ENCODE data around the gene RPRML.
"Not testable (repeated sequence)": the region's sequence is repeated elsewhere in the genome, so short reads cannot be mapped to it uniquely, and the experiment has no call there.

The RPRML gene

DNA sequence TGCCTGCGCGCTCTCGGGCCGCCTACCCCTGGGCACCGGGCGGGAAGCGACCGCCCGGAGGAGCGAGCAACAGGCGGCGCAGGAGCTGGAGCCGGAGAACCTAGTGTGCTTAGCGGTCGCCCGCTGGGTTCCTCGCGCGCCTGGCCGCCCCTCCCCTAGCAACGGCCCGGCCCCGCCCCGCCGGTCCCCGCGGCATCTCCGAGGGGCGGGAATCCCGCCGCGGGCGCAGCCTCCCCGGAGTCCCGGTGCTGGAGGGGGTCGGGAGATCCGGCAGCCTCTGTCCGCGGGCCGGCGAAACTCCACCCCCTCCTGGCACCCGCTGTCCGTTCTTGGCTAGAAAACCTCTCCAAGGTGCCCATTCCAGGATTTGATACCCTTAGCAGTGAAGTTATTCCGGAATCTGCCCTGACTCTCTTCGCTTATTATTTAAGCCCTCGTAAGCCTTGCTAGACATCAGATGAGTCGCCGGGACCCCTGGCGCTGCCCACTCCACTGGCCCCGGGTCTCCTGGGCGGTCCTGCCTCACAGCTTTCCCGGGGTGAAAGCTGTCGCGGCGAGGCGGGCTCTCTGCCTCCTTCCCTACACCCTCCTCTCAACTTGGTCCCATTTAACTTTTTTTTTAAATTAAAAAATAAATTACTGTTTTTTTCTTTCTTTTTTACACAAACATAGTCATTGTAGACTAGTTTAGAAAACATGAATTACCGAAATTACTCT lies at the start of gene RPRML:
Gene RPRML, minus strand, starts transcription at position 107 of the 717 bp plus-strand sequence. CDS start 246 bp downstream, outside the sequence.
- peak; percentile 41 for DNase-seq

DNA sequence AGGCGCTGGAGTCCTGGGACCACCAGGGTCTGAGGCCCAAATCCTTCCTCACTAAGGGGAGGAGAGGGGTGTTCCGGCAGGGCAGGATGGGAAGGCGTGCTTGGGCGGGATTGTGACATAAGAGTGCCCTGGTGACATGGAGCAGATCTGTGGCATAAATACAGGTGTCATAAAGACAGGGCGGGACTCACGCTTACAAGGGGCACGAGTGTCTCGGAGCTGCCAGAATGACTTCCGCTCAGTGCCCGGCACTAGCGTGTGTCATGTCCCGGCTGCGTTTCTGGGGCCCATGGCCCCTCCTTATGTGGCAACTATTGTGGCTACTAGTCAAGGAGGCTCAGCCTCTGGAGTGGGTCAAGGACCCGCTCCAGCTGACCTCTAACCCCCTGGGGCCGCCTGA lies 37.9 kb upstream of the RPRML start:
- not testable (repeated sequence) for DNase-seq

DNA sequence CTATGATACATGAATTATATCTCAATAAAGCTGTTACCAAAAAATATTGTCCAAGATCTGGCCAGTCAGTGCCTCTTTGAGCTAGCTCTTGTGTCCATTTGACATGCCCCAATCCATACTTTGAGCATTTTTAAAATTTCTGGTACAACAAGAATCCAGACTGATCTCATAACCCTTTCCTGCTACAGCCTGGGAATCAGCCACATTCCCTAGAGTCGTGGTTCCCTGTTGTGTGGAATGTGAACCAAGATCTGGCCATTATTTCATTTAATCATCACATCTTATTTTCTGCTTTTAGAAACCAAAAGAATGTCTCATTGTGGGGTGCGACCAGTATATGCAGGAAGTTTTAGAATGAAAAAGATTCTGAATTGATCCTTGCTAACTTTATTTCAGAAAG lies 34.3 kb upstream of the RPRML start:
- no peak for DNase-seq

DNA sequence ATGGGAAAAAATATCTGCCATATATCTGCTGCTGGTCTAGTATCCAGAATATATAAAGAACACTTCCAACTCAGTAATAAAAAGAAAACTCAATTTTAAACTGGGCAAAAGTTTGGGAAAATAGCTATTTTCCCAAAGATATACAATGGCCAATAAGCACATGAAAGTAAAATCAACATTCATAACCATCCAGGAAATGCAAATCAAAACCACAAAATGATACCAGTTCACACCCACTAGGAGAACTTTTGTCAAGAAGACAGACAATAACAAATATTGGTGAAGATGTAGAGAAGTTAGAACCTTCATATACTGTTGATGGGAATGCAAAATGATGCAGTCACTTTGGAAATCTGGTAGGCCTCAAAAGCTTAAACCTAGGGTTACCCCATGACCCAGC lies 33.4 kb upstream of the RPRML start:
- DNase-seq = no peak

DNA sequence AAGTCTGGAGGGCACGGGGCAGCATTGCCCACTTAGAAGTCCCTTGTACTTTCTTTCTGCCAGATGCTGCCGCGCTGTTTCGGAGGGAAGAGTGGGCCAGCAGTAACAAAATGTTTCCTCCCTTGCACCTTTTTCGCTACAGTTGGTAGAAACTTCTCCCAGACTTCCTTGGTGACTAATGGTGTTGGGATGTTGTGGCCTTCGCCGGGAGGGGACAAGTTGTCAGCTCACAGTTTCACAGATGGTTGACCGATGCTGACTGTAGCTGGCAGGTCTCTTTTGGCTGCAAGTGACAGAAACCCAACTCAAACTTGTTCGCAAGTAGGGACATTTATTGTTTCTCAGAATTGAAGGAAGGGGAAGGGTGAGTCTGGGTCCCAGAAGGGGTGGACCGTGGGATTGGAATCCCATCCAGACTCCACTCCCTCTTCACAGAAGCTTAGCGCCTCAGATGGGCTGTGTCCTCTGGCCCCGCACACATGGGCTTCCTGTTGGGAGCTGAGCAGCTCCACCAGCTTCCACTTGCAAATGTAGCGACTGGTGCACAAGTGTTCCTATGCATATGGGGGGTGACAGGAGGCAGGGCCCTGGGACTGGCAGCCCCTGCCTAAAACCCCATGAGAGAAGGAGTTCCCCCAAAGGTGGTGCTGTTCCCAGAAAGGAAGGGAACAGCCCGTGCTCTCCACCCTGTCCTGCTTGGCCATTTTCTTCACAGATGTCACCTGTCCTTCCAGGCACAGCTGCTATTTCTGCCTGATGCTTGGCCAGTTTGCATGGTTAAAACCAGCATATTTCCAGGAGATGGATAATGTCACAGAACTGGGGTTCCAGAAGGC lies 30.9 kb upstream of the RPRML start:
- DNase-seq = no peak

DNA sequence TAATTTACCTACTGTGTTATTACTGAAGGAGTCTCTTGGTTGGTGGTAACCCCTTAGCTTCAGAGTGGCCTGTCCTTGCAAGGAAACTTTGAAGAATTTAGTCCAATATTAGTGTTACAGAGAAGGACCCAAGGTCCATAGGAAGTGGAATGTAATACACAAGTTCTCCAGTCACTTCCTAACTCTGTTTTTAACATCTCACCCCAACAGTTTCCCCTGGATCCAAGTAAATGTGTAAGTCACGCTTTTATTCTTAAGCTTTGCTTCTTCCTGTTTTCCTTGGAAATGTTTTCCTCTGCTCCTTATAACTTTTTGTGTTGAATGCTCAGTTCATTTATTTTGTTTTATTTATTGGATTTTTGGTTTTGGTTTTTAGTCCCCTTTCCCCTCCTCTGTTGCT lies 25.9 kb upstream of the RPRML start:
- DNase-seq = no peak

DNA sequence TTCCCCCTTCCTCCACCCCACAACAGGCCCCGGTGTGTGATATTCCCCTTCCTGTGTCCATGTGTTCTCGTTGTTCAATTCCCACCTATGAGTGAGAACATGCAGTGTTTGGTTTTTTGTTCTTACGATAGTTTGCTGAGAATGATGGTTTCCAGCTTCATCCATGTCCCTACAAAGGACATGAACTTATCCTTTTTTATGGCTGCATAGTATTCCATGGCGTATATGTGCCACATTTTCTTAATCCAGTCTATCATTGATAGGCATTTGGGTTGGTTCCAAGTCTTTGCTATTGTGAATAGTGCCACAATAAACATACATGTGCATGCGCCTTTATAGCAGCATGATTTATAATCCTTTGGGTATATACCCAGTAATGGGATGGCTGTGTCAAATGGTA lies 24.8 kb upstream of the RPRML start:
- not testable (repeated sequence) for DNase-seq

DNA sequence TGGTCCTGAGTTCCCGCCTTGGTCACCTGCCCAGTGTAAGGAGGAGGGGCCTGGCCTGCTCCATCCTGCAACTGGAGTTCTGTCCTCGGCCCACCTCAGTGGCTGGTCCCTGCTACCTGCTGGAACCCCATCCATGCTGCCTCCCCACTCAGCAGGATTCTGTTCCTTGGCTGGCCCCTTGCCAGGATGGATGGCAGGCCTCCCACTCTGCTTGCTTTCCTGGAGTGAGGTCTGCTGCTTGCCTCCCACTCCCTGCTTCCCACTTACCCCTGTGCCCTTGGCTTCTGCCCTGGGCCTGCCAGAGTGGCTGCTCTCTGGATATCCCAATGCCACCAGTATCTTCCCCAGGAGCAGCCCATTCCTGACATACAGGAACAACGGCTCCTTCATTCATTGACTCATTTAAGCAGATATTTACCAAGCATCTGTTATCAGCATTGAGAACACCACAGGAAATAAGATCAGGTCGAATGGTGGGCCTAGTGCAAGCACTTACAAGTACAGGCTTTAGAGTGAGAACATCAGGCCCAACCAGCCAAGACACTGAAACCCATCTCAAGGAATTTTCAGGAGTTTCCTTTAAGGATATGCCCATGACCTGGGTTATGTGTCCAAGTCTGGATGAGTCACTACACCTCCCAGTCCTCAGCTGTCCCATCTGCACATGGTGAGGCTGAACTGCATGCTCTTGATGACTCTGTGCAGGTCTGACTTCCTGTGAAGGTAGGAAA lies 17.0 kb upstream of the RPRML start:
- DNase-seq = no peak

DNA sequence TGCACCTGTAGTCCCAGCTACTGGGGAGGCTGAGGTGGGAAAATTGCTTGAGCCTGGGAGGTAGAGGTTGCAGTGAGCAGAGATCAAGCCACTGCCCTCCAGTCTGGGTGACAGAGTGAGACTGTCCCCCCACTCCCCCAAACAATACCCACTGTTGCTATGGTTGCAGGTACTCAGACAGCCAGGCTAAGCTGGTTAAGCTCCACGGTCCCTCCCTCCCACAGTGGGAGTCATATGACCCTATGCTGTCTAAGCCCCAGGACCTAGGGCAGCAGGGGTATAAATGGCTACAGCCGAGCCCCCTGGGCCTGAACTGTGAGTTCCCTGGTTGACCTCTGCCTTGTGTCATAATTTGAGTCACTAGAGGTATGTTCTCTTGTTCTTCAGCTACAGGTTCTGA lies 15.9 kb upstream of the RPRML start:
- DNase-seq = no peak

DNA sequence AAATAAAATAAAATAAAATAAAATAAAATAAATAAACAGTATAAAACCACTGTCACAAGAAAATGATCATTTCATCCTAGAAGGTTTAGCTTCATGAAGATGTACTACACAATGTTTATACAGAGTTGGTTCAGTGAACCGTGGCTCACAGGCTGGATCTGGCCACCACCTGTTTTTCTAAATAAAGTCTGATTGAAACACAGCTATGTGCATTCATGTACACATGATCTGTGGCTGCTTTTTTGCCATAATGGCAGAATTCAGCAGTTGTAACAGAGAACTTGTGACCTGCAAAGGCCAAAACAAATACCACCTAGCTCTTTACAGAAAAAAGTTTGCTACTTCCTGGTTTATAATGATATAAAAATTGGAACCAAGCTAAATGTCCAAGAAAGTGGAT lies 12.6 kb upstream of the RPRML start:
- DNase-seq = no peak

DNA sequence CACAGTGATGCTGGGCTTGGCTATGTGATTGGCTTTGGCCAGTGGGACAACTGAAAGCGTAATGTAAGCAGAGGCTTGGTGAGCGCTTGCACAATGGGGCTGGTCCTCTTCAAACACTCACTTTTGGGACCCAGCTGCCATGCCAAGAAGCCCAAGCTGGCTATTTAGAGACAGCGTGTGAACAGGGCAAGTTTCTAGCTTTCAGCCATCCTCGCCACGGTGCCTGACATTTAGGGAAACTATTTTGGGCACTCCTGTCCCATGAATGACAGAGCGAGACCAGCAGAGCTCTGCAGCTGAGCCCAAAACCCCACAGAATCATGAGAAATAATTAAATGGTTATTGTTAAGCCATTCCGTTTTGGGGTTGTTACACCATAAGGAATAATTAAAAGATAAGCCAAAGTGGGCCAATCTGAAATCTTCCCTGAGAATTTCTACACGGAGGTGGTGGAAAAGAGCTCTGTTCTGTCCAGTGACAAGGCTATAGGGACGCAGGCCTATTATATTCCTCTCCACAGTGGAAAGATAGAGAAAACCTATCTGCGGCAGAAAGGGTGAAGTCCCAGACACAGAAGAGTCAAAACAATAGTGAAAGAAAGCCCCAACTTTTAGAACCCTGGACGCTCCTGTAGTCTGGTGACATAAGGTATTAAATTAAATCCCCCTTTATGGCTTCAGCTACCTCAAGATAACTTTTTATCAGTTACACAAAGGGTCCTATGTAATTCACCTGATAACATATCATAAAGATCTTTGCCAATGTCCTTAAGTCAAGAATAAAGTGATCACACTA lies 10.8 kb upstream of the RPRML start:
- no peak for DNase-seq

DNA sequence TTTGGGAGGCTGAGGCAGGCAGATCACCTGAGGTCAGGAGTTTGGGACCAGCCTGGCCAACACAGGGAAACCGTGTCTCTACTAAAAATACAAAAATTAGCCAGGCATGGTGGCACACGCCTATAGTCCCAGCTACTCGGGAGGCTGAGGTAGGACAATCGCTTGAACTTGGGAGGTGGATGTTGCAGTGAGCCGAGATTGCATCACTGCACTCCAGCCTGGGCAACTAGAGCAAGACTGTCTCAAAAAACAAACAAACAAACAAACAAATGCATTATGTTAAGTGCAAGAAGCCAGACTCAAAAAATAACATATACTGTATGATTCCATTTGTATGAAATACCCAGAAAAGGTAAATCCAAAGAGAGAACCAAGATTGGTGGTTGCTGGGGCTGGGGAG lies 8.9 kb upstream of the RPRML start:
- not testable (repeated sequence) for DNase-seq

DNA sequence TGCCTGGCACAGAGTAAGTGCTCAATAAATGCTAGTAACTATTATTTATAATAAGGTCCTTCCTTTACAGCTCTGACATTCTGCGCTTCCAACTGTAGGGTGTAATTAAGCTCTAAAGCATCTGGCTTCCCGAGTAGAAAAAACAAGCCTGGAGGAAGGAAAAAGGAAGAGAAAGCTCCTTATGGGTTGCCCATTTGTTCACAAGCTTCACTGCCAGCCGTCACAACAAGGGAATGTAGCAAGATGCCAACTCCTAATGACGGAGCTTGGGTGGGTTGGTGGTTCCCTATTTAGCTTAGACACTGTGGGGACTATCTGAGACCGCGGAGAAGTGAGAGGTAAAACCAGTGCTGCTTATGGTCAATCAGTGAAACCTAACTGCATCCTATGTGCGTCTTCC lies 7.3 kb upstream of the RPRML start:
- DNase-seq = no peak

DNA sequence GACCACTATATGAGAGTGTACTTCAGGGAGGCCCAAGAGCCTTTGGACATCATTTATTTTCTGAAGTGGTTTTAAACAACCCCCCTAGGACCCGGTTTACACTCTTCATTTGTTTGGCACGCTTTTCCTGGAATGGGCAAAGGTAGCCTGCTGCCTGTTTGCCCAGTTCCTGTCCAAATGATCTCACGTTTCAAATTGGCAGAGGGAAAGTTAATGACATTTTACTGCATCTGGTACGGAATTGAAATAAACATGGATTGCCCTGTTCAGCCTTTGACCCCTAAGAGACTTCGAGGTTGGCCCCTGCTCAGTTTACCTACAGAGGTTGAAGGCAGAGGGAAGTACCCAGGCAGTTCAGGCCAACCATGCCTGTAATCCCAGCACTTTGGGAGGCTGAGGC lies 5.8 kb upstream of the RPRML start:
- no peak for DNase-seq

DNA sequence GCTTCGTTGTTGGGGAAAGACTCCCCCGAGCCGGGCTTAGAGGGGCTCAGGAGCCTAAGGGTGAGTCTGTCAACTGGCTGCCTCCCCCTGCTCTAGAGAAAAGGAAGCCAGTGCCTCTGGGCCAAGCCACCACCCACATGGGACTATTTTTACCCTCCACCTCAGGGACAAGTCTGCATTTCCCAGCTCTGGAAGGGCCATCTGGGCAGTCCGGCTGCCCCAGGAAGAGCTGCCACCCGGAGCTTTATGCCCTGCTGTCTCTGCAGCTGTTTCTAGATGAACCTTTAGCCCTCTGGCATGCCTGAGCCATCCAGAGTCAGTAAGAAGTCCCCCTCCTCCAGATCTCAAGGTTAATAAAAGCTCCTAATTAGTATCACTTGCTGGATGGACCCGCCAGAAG lies 5.3 kb upstream of the RPRML start:
- DNase-seq = no peak

DNA sequence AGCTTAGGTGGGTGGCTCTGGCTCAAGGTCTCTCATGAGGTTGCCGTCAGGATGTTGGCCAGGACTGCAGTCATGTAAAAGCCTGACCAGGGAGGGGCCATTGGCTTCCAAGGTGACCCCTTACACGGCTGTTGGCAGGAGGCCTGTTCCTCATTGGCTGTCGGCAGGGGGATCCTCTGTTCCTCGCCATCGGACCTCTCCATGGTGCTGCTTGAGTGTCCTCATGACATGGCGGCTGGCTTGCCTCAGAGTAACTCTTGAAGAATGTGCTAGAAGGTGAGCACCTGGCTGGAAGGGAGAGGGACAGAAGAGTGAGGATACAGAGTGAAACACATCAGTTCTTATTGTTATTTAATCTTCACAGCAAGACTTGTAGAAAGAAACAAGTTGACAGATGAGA lies 4.7 kb upstream of the RPRML start:
- no peak for DNase-seq

DNA sequence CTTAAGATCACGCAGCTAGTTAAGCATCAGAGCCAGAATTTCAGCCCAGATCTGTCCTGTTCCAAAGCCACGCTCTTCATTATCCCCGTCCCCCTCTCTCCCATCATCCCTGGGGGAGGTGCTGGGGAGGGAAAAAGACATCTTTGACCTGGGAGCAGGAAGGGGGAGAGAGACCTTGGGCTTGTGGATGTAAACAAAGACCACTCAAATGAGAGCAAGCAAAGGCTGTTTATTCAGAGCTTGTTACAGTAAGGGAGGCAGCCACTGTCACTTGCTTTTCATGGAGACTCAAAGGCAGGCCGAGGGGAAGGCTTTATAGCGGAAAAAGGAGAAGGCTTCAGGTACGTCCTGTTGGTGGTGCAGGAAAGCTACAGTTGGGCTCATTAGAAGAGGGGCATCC lies 3.5 kb upstream of the RPRML start:
- no peak for DNase-seq

DNA sequence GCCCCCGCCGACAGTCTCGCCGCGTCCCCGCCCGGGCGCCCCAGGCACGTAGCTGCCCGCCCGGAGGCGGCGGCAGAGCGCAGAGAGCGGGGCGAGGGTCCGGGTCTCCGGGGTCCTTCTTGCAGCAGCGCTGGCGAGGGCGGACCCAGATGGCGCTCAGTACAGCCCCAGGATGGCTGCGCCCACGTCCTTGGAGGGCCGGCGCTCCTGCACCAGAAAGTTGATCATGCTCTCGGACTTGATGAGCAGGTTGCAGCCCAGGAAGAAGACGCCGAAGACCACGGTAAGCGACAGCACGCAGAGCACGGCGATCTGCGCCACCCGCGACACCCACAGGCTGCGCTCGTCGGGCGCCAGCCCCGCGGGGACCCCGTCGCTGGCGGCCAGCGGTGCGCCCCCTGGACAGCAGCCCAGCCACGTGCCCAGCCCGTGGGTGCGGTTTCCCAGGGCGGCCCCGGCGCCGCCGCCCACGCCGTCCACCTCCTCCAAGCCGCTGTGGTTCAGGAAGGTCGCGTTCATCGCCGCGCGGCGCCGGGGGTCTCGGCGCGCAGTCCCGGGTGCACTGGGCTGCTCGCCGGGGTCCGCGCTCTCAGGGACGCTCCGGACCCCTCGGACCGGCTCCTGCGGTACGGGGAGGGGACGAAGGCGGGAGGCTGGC lies 435 bp downstream of the RPRML start:
- no peak for DNase-seq

DNA sequence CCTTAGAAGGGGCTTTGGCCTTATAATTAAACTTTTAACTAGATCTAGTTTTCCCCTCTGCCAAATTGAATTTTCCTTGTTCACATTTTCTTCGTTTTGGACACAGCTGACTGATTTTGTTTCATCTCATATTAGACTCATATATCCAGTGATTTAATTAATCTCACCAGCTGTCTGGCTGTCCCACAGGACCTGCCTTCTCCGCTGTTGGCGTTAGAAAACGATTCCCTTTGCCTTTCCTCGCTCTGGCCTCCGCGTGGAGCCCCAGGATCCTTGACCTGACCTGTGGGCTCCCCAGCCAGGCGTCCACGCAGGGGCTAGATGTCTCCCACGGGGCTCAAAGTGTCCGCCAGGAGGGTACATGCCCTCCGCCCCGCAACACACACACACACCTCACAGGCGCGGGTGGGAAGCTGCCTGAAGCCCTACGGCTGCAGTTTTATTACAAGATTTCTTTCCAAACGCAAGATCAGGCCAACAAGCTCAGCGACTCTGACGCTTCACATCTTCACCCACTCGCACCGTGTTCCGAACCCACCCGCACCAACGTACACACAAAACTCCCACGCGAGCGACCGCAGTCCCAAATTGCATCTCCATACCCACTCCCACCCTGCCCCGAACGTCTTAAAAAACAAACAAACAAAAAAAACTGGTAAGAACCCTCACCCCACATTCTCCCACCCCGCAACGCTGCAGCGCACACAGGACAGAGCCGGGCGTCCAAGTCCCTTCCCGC lies 1.1 kb downstream of the RPRML start:
- DNase-seq = no peak

DNA sequence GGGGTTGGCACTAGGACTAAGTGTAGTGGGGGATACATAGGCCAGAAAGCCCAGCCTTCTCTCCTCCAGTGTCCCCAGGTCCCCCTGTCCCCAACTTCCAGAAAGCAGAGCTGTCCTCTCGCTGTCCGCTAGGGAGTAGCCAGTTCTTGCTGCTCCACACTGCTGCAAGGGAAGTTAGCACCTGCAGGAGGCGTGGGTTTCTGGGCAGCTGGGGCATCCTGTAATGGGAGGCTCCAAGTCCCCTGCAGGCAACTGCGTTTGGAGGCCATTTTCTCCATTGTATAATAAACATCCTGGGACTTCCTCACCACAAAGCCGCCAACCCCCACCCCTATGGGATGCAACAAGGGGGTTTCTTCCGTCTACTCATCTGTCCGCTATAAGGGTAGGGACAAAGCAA lies 1.7 kb downstream of the RPRML start:
- peak; percentile 53 for DNase-seq

DNA sequence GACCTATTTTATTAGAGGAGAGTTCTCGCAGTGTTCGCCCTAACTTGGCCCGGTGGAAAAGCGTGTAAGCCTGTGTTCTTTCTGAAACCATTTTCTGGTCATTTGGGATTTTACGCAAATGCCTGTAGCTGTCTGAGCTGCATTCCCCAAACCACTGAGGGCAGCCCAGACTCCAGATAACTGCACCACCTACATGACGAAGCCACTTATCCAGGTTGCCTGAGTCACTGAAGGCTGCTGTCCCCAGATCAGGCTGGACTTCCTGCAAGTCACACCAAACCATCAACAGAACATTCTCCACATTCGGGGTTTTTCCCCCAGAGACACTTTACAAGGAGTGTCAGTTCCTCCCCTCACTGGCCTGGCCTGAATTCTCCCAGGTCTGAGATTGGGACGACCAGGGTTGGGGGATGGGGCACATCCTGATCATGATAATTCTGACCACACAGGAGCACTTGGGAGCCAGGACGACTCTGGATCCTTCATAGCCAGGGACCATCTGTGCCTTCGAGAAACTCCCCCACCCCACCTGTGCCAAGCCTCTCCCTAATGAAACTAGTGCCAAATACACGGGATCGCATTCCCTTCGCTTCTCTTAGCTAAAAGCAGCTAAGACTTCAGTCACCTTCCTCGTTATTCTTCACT lies 2.3 kb downstream of the RPRML start:
- DNase-seq = no peak

Measured in NCI-H1436 (cell line).